Stimulated activated CD4-positive, alpha-beta T cell treated with anti-CD3 and anti-CD28 coated beads, Interleukin-4, amount 100 ng/mL, for 24 hours (primary cell): ENCODE data around the gene DGKB.

Experiments
- DNase-seq: peaks from one replicate; pipeline ENCODE4 v3.0.0-alpha.2; 2020

The DGKB gene

DNA sequence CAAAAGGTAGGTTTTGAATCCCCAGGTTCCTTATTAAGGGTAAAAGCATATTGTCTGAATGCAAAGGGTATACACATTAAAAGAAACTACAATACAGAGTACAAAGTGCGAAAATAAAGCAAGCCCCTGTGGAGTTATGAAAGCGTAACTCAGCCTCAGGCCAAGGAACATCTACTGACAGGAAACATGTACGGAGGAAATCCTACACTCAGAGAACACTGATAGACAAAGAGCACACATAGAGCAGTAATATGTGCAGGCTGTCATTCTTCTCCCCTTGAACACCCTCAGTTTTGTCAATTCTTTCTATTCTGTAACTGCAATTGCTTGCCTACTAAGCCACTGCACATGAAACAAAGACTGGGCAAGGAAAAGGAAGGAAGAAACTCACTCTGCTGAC, 150.2 kb downstream of the DGKB start:
- no peak for DNase-seq

DNA sequence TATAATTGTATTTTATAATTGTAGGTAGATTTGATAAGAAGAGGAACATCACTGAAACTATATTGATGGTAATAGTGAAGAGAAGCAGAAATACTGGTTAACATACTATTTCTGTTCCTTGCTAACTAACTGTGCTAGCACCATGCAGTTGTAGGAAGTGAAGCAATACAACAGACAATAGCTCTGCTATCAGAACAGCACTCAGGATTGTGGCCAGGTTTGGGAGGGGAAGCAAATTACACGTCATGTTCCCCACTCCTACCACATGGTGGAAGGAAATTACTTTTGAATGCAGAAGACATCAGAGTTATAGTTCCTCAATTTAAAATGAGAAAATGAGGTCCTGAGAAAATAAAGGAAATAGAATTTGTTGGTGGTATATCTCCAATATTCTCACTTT, 151.1 kb downstream of the DGKB start:
- DNase-seq, result no peak

DNA sequence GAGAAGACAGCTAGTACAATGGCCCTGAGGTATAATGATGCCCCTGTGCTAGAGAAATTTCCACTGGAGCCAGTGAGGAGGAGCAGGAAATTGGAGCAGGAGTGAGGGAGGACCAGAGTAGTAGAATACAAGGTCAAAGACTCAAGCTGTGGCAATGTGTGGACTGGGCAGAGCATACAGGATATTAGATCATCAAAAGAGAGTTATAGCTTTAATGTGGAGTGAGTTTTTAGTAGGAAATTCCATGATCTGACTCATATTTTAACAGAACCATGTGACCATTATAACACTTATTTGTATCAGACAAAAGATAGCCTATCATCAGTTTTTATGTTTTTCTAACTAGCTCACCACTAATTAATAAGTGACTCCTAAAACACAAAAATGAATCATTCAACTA, 154.1 kb downstream of the DGKB start:
- no peak for DNase-seq

DNA sequence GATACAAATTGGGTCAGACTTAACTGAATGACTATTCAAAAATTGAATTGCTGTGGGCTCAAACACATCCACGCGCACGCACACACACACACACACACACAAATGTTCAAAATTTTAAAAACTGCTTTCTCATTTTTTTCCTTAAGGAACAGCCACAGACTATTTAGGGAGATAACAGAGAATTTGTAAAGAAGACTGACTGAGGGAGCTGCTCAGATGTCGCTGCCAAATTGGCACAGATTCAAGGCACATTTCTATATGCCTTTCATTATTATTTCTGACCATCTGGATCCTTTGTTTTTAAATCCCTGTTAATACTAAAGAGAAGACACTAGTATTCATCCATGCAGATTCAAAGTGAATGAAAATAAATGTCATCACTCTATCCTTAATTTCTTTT, 154.8 kb downstream of the DGKB start:
- no peak for DNase-seq

DNA sequence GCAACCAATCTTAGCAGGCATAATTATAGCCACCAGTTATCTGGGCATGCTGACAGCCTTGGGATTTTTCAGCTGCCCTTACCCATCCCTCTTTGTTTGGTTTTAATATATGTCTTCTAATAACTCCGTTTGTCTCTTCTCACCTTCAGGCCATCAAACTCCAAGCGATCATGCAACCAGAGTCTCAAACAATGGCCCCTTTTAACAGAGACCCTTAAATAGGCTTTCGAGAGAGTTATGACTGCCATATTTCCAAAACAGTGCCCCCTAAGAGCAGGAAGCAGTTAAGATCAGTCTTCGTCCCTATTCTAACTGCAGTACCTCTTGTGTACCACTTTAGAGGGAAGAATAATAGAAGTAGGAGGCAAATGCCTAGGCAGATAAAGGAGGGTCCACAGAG, 157.5 kb downstream of the DGKB start:
- DNase-seq, result no peak

DNA sequence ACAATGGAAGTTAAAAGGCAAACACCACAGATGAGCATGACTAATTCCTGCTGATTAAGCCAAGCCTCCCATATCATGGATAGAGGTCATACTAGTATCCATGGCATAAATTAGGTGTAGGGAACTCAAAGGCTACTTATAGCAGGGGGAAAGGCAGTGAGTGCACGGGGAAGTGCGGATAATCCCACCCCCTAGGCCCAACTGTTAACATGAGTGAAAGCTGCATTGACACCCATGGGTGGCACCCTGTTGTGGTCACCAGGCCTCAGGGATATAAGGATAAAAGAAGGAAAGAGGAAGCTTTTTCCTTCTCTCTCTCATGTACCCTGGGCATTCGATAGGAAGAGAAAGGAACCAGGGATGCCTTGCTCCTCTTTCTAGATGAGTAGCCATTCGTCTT, 161.9 kb downstream of the DGKB start:
- no peak for DNase-seq

DNA sequence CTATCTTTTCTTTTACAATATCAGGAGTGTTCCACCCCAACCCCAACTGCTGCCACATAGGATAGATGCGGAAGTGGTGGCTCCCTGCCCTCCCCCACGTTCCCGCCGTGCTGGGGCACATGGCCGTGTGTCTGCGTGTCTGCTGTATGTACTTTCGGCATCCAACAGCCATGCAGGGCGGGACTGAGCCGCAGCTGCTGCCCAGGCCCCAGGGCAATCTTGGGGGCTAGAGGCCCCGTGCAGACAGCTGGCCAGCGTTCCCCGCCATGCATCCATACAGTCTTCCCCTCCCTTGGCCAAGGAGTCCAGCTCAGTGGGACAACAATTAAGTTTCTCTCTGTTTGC, 162.7 kb downstream of the DGKB start:
- DNase-seq, result no peak

DNA sequence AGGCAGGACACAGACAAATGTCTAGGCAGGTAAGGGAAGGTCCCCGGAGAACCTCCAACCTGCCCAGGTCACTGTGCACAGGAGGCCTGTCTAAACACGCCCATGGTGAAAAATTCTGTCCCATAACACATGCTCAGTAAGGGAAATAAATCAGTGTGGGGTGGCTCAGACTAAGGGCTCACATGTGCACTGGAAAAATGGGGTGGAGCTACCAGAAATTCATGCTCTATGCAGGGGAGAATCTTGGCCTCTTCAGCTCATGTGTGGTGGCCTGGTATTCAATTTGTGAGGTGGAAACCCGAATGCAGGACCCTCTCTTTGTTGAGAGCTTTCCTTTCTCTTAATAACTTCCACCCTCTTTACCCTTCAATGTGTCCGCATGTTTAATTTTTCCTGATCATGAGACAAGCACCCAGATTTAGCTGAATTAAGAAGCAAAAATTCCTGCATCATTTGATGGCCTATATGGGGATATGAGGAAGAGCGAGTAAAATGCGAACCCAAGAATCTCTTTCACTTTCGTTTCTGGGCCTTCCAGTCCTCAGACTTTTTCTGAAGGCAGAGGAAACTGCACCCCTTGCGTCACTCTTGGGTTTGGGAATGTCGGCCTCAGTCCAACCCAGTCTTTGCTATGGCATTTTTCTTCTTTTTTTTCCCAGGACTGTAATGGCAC, 163.2 kb downstream of the DGKB start:
- no peak for DNase-seq

DNA sequence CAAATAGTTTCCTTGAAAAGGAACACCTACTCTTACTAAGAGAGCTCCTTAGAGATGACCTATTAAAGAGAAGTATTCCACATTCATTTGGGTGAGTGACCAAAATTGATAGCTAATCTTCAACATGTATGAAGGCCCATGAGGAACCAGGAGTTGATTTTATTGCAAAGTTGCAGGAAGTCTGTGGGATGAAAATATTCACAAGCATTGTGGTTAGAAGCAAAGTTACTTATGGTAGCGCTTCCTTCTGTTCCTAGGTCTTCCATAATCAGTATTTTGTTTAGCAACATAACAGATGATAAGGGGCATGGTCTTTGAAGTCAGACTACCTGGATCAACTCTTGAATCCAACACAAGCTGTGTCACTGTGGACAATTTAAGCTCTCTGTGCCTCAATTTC, 164.5 kb downstream of the DGKB start:
- no peak for DNase-seq

DNA sequence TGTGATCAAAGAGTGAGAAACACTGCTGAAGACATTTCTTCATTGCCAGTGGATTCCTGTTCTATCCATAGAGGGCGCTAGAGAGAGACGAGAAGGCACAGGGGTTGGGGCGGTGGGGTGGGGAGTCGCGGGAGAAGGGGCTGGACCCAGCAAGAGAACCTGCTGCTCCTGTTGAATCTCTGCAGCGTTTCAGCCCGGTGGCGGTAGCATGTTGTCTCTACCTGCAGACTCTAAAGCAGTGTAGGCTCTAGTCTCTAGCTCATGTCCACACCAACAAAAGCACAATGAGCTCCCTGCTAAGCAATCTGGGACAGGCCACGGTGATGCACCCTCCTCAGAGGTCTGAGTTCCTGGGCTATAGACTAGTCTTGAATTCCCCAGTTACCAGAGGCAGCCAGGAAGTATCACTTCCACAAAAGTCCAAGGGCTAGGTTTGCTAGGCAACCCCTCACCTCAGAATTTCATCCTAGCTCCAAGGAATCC, 167.7 kb downstream of the DGKB start:
- no peak for DNase-seq

DNA sequence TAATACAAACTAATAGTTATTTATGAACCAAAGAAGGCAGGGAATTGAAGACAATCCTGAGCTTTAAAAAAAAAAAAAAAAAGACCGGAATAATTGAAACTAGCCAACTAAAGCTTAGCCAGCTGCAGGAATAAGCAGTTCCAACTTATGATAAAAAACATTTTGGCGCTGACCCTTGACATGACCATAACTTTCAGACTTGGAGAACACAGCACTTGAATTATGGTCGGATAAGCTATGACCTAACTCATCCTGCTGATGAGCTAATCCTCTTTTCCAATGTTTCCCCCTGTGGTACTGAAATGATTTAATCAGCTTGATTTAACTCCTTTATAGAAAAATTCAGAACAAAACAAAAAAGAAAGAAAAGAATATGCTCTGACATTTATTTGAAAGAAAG, 181.8 kb downstream of the DGKB start:
- DNase-seq, result no peak

DNA sequence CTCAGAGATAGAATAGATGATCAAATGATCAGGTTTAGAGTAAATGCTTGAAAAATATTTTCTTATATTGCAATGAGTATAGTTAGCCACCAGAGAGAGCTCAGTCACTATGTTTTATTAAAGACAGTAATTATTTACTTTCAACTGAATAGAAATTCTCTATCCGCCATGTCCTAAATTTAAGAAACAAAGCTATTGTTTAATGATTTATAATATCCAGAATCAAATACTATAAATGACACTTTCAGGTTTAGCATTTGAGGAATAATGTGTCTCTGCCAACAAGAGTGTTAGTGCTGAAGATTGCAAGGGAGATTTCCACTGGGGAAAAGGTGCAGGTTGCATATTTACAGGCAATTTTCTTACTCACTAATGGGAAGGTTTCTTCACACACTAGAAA, 184.7 kb downstream of the DGKB start:
- DNase-seq, result no peak

DNA sequence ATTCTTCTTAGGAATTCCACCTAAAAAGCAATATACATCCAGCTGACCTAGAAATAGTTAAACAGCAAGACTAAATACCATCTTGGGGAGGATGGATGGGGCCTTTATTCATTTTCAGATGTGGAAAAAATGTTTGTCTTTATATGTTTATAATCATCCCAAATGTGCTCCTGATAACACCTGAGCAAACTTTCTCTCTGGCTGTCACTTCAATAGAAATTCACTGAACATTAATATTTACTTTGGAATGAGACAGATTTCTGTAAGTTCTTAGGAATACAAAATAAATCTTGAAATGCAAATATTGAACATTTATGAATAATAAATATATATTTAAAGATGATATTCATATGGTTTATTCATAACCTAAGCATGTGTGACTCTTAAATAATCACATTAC, 185.4 kb downstream of the DGKB start:
- no peak for DNase-seq

DNA sequence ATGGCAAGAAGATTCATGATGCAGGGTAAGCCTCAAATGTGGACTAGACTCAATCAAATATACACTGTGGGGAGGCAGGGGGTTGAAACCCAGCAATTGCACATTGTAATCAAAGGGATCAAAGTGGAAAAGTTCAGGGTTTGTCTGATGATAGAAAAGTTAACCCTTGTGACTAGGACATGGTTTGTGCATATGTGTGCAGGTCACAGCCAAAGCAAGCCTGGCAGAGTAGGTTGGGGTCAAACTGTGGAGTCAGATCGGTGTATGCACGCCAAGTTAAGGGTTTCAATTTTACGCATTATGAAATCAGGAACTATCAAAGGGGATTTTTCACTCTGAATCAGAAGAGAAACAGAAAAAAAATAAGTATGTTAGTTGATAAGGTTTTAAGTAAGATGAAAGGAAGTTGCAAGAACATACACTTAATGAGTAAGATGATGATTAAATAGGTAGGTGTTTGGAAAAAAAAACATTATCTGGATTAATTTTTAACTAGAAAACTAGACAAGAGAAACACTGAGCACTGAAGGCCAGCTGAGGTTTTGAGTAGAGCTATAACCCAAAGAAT, 188.3 kb downstream of the DGKB start:
- DNase-seq, result no peak

DNA sequence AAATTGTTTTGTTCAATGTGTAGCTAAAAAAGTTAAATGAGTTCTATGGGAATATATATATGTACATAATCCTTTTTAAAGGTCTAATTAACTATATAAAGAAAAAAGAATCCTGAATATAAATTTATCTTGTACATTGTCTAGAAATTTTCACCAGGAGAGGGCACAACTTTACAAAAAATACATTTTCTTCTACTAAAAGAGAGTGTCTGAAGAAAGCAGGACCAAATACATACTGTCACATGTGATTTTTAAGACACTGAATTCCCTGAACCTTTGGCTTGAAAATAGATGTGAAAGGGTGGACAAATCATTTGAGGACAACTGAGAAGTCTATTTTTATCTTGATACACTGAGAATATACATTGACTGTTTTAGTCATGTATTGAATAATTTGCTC, 204.3 kb downstream of the DGKB start:
- DNase-seq, result no peak

DNA sequence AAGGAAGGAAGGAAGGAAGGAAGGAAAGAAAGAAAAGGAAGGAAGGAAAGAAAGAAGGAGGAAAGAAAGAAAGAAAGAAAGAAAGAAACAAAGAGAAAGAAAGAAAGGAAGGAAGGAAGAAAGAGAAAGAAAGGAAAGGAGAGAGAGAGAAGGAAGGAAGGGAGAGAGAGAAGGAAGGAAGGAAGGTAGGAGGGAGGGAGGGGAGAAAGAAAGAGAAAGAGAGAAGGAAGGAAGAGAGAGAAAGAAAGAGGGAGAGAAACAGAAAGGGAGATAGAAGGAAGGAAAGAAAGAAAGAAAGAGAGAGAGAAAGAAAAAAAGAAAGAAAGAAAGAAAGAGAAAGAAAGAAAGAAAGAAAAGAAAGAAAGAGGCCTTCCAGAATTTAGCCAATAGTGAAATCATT, 204.9 kb downstream of the DGKB start:
- no peak for DNase-seq

DNA sequence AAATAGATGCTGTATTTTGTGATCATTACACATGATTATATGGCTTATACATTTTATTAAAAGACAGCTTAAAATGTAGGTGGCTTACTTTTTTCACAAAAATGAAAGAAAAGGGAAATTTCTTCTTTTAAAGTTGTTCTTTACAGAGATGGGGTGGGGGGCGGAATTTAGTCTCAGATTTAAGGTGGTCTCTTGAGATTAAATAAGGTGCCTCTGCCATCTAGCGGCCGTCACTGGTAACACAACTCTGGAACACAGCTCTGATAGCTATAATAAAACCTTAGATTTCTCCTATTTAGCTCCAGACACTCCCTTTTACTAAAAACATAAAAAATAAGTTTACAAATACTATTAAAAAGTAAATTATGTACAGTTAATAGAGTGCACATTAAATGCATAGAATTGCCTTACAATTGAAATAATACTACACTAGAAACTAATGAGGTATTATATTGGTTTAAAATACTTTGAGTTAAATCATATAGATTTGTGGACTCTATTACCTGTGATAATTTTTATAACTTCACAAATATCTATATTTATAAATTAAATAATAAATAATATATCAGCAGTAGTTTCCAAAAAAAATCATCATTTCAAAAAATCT, 210.9 kb downstream of the DGKB start:
- peak; percentile 52 for DNase-seq

DNA sequence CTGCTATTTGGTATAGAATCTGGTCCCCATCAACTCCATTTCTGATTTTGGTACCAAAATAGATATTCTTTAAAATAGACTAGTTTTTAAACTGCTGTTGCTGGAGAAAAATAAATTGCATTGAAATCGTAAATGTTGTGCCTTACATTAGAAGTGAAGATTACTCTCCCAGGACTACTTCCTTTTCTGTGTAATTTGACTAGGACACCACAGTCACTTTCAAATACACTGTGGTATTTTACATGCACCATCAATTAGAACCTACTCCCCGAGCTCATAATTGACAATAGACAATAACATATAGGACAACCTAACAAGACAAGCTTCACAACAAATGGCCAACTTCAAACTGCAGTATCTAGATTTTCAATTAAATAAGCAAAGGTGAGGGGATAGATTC, 211.5 kb downstream of the DGKB start:
- DNase-seq, result no peak

DNA sequence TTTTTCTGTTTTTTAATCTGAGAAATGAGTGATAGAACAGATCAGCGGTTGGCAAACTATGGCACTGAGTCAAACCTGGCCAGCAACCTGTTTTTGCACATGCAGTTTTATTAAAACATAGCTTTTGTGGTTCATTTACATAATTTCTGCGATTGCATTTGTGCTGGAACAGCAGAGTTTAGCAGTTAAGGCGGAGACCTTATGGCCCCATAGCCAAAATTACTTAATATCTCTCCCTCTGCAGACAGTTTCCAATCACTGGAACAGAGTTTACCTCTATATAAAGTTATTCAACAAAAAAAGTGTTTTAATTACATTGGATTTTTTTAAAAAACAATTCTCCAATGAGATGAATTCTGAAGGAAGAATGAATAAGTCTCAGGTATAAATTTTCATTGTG, 212.1 kb downstream of the DGKB start:
- no peak for DNase-seq

DNA sequence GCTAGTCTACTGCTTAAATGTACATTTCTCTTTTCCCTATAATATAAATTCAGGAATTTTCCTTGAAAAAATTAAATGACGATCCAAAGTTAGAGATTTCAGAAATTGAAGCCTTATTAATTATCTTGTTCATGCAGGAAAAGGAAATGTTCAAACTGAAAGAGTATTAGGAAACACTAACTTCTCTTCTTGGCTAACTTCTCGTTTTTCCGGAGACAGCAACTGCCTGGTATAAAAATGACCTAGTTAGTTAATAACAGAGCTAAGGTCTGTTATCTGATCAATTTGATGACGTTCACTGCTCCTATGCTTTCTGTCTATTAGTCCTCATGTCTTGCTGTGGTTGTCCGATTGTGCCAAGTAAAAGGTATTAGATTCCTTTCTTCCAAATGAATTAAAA, 212.5 kb downstream of the DGKB start:
- DNase-seq, result no peak

DNA sequence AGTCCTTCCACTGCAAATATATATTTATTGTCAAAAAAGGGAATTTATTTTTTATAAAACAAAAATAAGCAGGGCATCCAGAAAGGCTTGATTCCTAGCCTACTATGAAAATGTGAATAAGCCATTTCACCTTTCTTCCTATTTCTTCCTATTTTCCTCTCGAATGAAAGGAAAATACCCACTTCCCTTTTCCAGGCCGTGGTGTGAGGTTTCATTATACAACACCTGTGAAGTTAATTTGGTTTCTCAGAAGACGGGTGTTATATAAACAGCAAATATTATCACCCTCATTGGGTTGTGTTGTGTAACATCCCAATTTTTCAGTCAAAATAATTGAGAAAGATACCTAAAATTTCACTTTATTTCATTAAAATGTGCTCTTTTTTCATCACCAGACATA, 214.3 kb downstream of the DGKB start:
- no peak for DNase-seq

DNA sequence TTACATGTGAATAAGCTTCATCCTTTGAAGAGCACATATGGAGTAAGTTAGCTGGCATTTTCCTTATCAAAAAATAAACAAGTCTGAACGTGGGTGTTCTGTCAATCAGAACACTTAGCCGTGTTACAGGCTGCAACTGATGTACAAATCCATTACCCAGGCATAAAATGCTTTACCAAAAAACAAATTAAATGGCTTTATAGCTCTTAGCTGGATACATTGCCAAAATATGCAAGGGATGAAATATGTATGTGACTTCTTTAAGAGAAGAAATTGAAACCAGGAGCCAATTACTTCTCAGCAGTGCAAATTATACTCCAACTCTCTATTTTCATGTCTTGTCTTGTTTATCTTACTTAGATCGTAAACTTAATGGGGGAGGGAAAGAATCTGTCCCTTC, 214.8 kb downstream of the DGKB start:
- DNase-seq, result no peak

DNA sequence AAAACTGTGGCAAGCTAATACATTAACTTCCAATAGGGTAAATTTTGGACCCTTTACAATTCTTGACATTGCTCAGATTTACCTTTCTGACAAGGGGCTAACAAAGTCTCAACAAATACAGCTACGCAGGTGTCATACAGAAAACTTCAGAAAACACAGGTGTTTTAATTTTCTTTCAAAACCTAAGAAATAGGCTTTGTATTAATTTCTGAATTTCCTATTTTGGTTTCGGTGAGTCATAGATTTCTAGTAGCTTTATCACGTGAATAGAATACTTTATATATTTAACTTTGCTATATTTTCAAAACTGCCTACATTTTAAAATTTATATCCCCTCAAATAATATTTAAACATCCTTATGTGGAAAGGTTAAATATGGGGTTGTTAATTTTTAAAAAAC, 215.3 kb downstream of the DGKB start:
- DNase-seq, result no peak

DNA sequence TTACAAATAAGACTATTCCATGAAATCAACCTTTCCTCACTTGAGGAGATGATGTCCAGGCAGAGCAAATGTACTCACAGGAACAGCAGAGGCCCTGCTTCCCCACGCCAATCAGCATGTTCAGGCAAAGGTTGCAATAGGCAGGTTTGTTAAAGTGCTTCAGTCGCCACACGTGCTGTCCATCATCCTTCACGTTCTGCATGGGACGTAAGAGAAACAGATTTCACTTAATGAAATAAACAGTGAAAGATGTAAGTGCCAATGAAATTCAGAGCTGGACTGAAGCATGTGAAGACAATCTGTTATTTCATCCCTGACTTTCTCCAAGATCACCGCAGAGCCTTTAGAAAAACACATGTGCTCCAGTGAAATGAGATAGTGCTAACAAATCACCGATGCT, 217.4 kb downstream of the DGKB start:
- no peak for DNase-seq

DNA sequence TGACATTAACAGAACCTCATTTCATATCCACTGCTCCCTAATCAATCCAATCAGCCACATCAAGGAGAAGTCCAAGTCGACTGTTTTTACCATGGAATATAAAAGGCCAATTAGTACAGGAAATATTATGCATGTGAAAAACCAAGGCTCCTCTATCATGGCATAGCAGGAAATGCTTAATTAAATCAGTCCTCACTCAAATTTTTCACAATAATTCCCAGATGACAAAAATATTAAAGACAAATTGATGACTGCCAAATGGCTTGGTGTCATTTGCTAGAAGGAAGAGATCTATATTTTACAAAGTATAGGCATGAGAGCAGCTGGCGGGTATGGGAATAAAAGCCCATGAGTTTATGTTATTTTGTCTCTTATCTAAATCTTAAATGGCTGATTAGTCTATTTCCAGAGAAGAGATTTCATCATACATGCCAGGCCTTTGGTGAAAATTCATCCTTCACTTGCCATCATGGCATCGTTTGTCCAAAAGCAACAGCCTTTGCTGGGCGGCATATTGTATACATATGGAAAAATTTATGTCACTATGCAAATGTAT, 219.6 kb downstream of the DGKB start:
- DNase-seq, result no peak
